Adrenal gland (tissue), 12 donors: ENCODE results near the gene CDHR1. TPM values are rescaled to one million over a fixed set of nuclear protein-coding genes. Genes with fewer than 3 reads are reported as not detected.

Experiments used
- DNase-seq, 7 donors: peaks; one replicate each; pipeline ENCODE4 v3.0.0-alpha.2; 2019 to 2020
- H3K27ac ChIP-seq, 5 donors: fragments of 200-600 bp; sonication (generic) in 4 of 5; 1 replicate in 3 of 5; 2 replicates in 2 of 5; pipeline versions ENCODE4 v1.5.1 to v1.8.0; 2016 to 2020; ENCODE audit warnings: mild to moderate bottlenecking in 1 of 5
- H3K27me3 ChIP-seq: fragments of 200-600 bp; 2 replicates; pipeline ENCODE4 v1.8.0; 2021
- H3K36me3 ChIP-seq, 2 donors: fragments of 200-600 bp; replicated peaks in 1 of 2; 1 replicate in 1 of 2; 2 replicates in 1 of 2; pipeline versions ENCODE4 v1.5.1 to v1.8.0; 2018 to 2022
- H3K4me1 ChIP-seq, 2 donors: fragments of 200-600 bp; replicated peaks in 1 of 2; 1 replicate in 1 of 2; 2 replicates in 1 of 2; pipeline versions ENCODE4 v1.5.1 to v1.8.0; 2018 to 2021
- H3K4me3 ChIP-seq, 4 donors: fragments of 200-600 bp; sonication (generic) in 3 of 4; one replicate each; pipeline ENCODE4 v1.5.1; 2016 to 2018
- H3K9me3 ChIP-seq, 3 donors: fragments of 200-600 bp; sonication (generic) in 1 of 3; replicated peaks in 1 of 3; 1 replicate in 2 of 3; 2 replicates in 1 of 3; pipeline versions ENCODE4 v1.5.1 to v1.8.0; 2016 to 2021
- POLR2A ChIP-seq, 2 donors: fragments of 450-650 bp; IDR thresholded peaks; one replicate each; pipeline ENCODE4 v1.6.1; 2017; ENCODE audit warnings: antibody characterized with exemption in 2 of 2, mild to moderate bottlenecking in 2 of 2, moderate library complexity in 1 of 2
- WGBS, 4 donors: extraction: QIAGEN DNeasy Blood & Tissue Kit in 2 of 4; methylation state at CpG; one replicate each; pipeline versions ENCODE4 v1.1.5 to v1.1.7; 2013 to 2017; 5-methylcytosine and 5-hydroxymethylcytosine counted together
- intact Hi-C, 2 donors: fragments of 100-400 bp; cut with DNase I; formaldehyde crosslinking; loops; one replicate each; pipeline versions ENCODE4 v1.14.1 to v1.15.0; 2022 to 2023
- polyA plus RNA-seq, 3 donors: library from polyadenylated mRNA; stranded (reverse); fragments of 200-250 nt in 2 of 3; fragments of 350-450 nt in 1 of 3; fragmentation: Illumina TruSeq in 1 of 3; extraction: RNeasy Lipid Tissue Mini Kit (QIAGEN cat#74804) in 1 of 3; gene quantifications; one replicate each; pipeline ENCODE4 v1.2.3, GENCODE V29; 2013 to 2014
- total RNA-seq, 9 donors: library from RNA; depleted of rRNA in 4 of 9; stranded (reverse); fragments of >200 nt in 4 of 9; fragments of 120-200 nt in 1 of 9; fragmentation: NEBNext Ultra II Directional in 1 of 9; extraction: Animal tissue kit (Norgen Biotek cat#: 25700) in 1 of 9; gene quantifications; one replicate each; pipeline versions ENCODE4 v1.1.0 to v1.2.4, GENCODE V29; 2013 to 2023
- TF ChIP-seq, protein P1 (sequence below), 6 experiments: fragments of 450-650 bp in 4 of 6; fragments of 200-600 bp in 2 of 6; sonication (generic) in 1 of 6; IDR thresholded peaks; 1 replicate in 5 of 6; 2 replicates in 1 of 6; pipeline versions ENCODE4 v1.5.1 to v1.8.0; 2016 to 2021; ENCODE audit warnings: antibody characterized with exemption in 6 of 6, mild to moderate bottlenecking in 2 of 6, moderate library complexity in 1 of 6
- donor health status: healthy with polysubstance abuse.
- donor health status: Bipolar disorder and iron deficiency.
- donor health status: DM: yes; HTN: yes; CAD: no.
- donor health status: DM: no; HTN: no; CAD: no.
- donor health status: DM: no; HTN: no; CAD: no.
- donor health status: DM: yes; HTN: yes; CAD: no.

CDHR1 gene
- total and polyA plus RNA-seq, 12 donors, result 0.09 to 7.7 (median 0.47) TPM

GRCh38 chr10:84197643-84198042 lies 3.3 kb downstream of the CDHR1 start:
- WGBS, 4 donors, result 85 to 91% (median 87%) methylated on average over 4 to 5 of the region's 5 CpGs

DNA sequence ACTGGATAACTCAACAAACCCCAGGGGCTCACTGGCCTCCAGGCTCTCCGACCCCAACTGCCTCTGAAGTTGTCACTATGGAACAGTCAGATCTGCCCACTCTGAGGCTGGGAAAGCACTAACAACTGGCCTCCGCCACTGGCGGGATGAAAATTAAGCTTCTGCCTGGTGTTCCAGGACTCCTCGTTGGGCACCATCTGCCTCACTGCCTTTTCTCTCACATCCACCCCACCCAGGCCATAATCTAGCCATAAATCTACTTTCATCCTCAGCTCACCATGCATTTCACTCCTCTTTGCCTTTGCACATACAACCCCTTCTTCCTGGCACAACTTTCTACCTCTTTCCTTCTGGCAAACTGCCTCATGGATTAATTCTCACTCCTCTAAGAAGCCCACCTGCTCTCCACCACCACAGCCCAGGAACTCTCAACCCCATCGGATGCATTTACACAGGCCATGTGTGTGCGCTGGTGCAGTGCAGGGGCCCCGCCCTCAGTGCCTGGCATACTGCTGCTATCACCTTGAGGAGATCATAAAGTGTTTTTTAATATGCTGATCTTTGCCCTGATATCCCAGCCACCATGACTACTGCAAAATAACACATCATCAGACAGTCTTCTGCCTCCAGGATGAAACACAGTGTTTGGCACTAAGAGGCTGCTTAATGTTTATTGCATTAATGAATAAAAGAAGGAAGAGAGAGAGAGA lies 4.0 kb downstream of the CDHR1 start:
- peaks cover 24% of the 10 kb centered on the region for H3K27me3 ChIP-seq
- TF ChIP-seq, protein P1, sequence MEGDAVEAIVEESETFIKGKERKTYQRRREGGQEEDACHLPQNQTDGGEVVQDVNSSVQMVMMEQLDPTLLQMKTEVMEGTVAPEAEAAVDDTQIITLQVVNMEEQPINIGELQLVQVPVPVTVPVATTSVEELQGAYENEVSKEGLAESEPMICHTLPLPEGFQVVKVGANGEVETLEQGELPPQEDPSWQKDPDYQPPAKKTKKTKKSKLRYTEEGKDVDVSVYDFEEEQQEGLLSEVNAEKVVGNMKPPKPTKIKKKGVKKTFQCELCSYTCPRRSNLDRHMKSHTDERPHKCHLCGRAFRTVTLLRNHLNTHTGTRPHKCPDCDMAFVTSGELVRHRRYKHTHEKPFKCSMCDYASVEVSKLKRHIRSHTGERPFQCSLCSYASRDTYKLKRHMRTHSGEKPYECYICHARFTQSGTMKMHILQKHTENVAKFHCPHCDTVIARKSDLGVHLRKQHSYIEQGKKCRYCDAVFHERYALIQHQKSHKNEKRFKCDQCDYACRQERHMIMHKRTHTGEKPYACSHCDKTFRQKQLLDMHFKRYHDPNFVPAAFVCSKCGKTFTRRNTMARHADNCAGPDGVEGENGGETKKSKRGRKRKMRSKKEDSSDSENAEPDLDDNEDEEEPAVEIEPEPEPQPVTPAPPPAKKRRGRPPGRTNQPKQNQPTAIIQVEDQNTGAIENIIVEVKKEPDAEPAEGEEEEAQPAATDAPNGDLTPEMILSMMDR (IDR thresholded peaks at IDR 0.05), result no peak
- TF ChIP-seq POLR2A (IDR thresholded peaks at IDR 0.05), result no peak
- no peak for DNase-seq
- intact Hi-C loops, result no loop called here
- 81 to 86% (median 83%) methylated on average over 7 of the region's 7 CpGs for WGBS, 4 donors
- H3K4me1 ChIP-seq, result peaks cover 8% of the 10 kb centered on the region in 2 donors
- no peaks in the 10 kb centered on the region for H3K36me3 ChIP-seq
- no peaks in the 10 kb centered on the region for H3K9me3 ChIP-seq
- no peak overlapping the region for H3K4me3 ChIP-seq
- H3K27ac ChIP-seq, result no peak overlapping the region

More at GRCh38 chr10:84197643-84198042, 3.3 kb downstream of the CDHR1 start:
- no peak overlapping the region for H3K27ac ChIP-seq
- peaks cover 24% of the 10 kb centered on the region for H3K27me3 ChIP-seq
- TF ChIP-seq POLR2A (IDR thresholded peaks at IDR 0.05), result no peak
- TF ChIP-seq, protein P1 (IDR thresholded peaks at IDR 0.05), result no peak
- no peaks in the 10 kb centered on the region for H3K9me3 ChIP-seq
- no peak overlapping the region for H3K4me3 ChIP-seq
- DNase-seq, result no peak
- H3K36me3 ChIP-seq, result no peaks in the 10 kb centered on the region
- peaks cover 8% of the 10 kb centered on the region in 2 donors for H3K4me1 ChIP-seq
- intact Hi-C loops, result no loop called here

- 61 to 70% (median 63%) methylated on average over 11 of the region's 11 CpGs for WGBS, 4 donors
- Histone ChIP-seq H3K4me1 (no peaks in the 10 kb centered on the region), H3K9me3 (no peaks in the 10 kb centered on the region), H3K4me3 (no peak overlapping the region), H3K27me3 (peaks cover 3% of the 10 kb centered on the region), H3K36me3 (no peaks in the 10 kb centered on the region), H3K27ac (no peak overlapping the region)
- no peak for DNase-seq
- intact Hi-C loops, result no loop called here
- TF ChIP-seq, protein P1 (IDR thresholded peaks at IDR 0.05), result no peak
- TF ChIP-seq POLR2A (IDR thresholded peaks at IDR 0.05), result no peak
These were observed 6.4 kb downstream of the CDHR1 start for GRCh38 chr10:84200537-84201243.

DNA sequence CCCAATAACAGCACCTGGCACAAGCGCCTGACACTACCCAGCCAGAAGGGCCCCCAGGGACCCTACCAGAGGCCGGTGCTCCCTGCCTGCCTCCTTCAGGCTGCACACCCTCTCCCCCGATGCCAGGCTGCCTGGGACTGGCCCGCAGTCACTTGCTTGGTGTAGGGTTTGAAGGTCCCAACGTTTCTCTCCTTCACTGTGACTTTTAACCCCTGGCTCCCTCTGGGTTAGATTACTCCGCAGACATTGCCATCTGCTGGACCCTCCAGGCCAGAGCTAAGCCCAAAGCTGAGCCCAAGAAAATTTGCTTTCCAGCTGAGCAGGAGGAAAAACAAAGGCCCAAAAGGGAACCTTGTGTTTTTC lies 6.9 kb downstream of the CDHR1 start:
- DNase-seq, result no peak
- H3K4me3 ChIP-seq, result no peak overlapping the region
- no peaks in the 10 kb centered on the region for H3K27me3 ChIP-seq
- TF ChIP-seq POLR2A (IDR thresholded peaks at IDR 0.05), result no peak
- TF ChIP-seq, protein P1 (IDR thresholded peaks at IDR 0.05), result no peak
- no peaks in the 10 kb centered on the region for H3K36me3 ChIP-seq
- no peak overlapping the region for H3K27ac ChIP-seq
- H3K4me1 ChIP-seq, result no peaks in the 10 kb centered on the region
- intact Hi-C loops, result no loop called here
- H3K9me3 ChIP-seq, result no peaks in the 10 kb centered on the region
- 50 to 72% (median 66%) methylated on average over 6 of the region's 6 CpGs for WGBS, 4 donors
